GM10248 (cell line): ENCODE measurements around the gene CIB4.

ENCODE experiments used
- CTCF ChIA-PET: fragments of 300-600 bp; sonication (Branson Sonifier 250); formaldehyde crosslinking; extraction: SDS; loops from one replicate; lab custom pipeline; 2021; ENCODE audit warnings: antibody characterized with exemption; lab: Yijun Ruan, JAX
- POLR2A ChIA-PET: fragments of 350-650 bp; sonication (Branson Sonifier 250); formaldehyde crosslinking; extraction: SDS; loops from one replicate; lab custom pipeline; 2020; ENCODE audit warnings: antibody characterized with exemption; lab: Yijun Ruan, JAX
- DNase-seq: peaks from one replicate; pipeline ENCODE4 v3.0.0; 2012; ENCODE audit errors: extremely low spot score
- CTCF ChIP-seq: IDR thresholded peaks from 2 replicates; pipeline ENCODE4 v1.5.1; 2012; ENCODE audit warnings: mild to moderate bottlenecking, low read depth; ENCODE audit errors: extremely low read depth, missing control alignments, control extremely low read depth

CIB4 gene

GRCh38 chr2:26583381-26583911 lies 57.7 kb downstream of the CIB4 start:
- TF ChIP-seq CTCF, result no peak
- DNase-seq, result no peak
- ChIA-PET CTCF (no interaction called here), POLR2A (no interaction called here)

GRCh38 chr2:26582890-26583289 lies 58.3 kb downstream of the CIB4 start:
- ChIA-PET CTCF (interaction anchor here (1.2 kb wide), 1 partner anchor 21 kb away, joined by 3 read pairs; no protein-coding TSS in a partner anchor), POLR2A (no interaction called here)
- no peak for TF ChIP-seq CTCF
- DNase-seq, result no peak

GRCh38 chr2:26581991-26582842 lies 58.9 kb downstream of the CIB4 start:
- ChIA-PET POLR2A (no interaction called here), CTCF (interaction anchor here (1.2 to 5.1 kb wide), 4 partner anchors 20 to 71 kb away, joined by 3 to 16 read pairs (median 4); no protein-coding TSS in a partner anchor)
- TF ChIP-seq CTCF, result no peak
- no peak for DNase-seq

GRCh38 chr2:26581266-26581990 lies 59.7 kb downstream of the CIB4 start:
- no peak for DNase-seq
- ChIA-PET POLR2A (no interaction called here), CTCF (interaction anchor here (1.0 to 5.1 kb wide), 5 partner anchors 11 to 70 kb away, joined by 3 to 16 read pairs (median 3); no protein-coding TSS in a partner anchor)
- no peak for TF ChIP-seq CTCF

- no peak for TF ChIP-seq CTCF
- ChIA-PET CTCF (interaction anchor here (0.7 to 5.1 kb wide), 5 partner anchors 9 to 57 kb away, joined by 3 to 16 read pairs (median 3); no protein-coding TSS in a partner anchor), POLR2A (no interaction called here)
- no peak for DNase-seq
These were observed 60.4 kb downstream of the CIB4 start for GRCh38 chr2:26580751-26581150.

- no peak for TF ChIP-seq CTCF
- DNase-seq, result no peak
- CTCF ChIA-PET, result interaction anchor here (0.7 to 5.1 kb wide), 6 partner anchors 10 to 630 kb away, joined by 3 to 17 read pairs (median 3); no protein-coding TSS in a partner anchor
- POLR2A ChIA-PET, result no interaction called here
These were observed 61.0 kb downstream of the CIB4 start for GRCh38 chr2:26580151-26580550.
